HG03342 (cell line): ENCODE results near the gene RBM22.
A peak's percentile ranks its signal among the peaks of the same experiment; 100 is the strongest.

Source experiments
- ATAC-seq: cut with Tn5 transposase; IDR thresholded peaks from one replicate; pipeline ENCODE4 v1.9.1; 2021; ENCODE audit warnings: mild to moderate bottlenecking, moderate library complexity; ENCODE audit not compliant: unreplicated experiment

RBM22 gene

GRCh38 chr5:150672884-150673275 lies 28.0 kb downstream of the RBM22 start:
- ATAC-seq, result no peak

DNA sequence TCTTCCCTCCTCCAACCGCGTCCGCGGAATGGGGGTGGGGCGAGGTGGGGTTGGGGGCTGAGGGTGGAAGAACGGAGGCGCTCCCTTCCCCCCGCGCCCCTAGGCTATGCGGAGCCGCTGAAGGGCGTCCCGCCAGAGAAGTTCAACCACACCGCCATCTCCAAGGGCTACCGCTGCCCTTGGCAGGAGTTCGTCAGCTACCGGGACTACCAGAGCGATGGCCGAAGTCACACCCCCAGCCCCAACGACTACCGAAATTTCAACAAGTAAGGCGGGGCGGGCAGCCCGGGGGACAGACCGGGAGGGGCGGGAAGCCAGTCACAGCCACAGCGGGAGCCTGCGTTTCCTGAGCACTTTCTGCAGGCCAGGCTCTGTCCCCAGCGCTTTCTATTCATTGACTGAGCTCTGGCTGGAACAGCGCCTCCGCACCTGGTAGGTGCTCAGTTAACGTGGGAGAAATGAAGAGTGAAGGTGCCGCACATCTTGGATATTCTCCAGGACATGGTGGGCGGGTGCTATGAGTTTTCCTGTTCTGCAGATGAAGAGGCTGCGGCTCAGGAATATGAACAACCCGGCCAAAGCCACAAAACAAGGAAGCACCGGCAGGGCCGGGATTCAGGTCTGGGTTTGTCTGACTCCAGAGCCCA lies 28.5 kb downstream of the RBM22 start:
- no peak for ATAC-seq

DNA sequence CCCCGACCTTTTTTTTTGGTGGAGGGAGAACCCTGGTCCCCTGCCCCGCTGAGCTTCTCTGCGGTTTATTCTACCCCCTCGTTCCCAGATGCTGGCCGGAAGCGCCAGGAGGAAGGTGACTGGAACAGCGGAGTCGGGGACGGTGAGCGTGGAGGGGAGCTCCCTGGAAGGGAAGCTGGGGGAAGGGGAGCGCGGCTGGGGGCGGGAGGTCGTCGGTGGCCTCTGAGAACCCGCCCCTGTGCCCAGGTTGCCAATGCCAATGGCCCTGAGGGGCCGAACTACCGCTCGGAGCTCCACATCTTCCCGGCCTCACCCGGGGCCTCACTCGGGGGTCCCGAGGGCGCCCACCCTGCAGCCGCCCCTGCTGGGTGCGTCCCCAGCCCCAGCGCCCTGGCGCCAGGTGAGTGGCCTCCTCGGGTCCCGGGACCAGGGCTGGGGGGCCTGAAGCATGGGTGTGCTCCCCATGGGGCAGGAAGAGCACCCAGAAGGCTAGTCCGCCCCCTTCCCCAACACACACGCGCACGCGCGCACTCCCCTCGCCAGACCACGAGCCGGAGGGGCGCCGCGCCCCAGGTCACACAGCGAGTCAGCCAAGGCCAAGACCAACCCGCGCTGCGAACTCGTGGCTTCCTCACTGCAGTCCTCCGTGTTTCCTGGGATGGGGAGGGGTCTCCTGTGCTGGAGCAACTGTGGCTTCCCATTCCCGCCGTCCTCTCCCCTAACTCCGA lies 29.2 kb downstream of the RBM22 start:
- ATAC-seq, result no peak

DNA sequence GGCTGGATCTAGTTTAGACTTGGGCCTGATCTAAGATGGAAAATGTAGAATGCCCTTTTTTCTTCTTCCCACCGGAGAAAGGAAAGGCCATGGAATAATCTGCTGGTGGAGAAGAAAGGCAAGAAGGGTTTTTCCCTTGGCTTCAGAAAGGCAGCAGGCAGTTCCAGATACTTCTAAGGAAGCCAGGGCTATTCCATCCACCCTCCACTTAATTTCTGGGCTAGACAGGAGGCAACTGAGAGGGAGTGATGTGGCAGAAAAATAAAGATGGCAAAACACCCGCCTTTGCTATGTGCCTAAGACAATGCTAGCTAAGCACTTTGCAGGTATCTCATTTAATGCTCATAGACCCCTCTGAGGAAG lies 29.9 kb downstream of the RBM22 start:
- ATAC-seq, result no peak

- no peak for ATAC-seq
Observed at GRCh38 chr5:150670275-150670947, 30.5 kb downstream of the RBM22 start.

GRCh38 chr5:150665044-150665443 lies 35.8 kb downstream of the RBM22 start:
- ATAC-seq, result no peak

GRCh38 chr5:150663936-150664335 lies 36.9 kb downstream of the RBM22 start:
- ATAC-seq, result no peak

GRCh38 chr5:150662731-150663516 lies 37.9 kb downstream of the RBM22 start:
- no peak for ATAC-seq

DNA sequence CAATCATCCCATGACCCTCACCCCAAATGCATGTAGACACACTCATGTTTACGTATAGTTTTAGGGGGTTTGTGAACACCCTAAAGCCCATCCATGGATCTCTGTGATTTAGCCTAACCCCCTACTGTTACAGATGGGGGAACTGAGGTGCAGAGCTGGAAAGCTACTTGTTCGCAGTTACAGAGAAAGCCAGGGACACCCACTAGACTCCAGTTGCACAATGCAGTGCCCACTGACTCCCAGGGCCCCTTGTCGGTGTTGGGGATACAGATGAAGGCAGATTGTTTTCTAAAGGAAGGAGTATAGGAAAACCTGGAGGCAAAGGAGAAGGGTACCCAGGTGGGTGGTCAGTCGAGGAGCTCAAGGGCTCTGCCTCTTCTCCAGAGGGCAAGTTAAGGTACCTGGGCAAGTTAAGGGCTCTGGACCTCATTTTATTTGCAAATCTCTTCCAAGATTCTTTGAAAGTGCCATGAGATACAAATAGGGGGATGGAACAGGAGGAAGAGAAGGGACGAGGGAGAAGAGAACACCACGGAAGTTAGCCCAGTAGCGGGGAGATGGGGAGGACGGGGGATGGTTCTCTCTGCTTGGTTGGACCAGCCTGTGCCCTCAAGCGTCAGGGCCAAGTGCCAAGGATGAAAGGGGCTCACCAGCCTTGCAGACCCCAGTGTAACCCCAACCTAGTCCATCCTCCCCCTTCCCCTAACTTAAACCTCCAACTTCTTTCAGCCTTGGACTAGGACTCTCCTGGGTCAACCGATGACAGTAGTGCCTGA lies 38.9 kb downstream of the RBM22 start:
- no peak for ATAC-seq

DNA sequence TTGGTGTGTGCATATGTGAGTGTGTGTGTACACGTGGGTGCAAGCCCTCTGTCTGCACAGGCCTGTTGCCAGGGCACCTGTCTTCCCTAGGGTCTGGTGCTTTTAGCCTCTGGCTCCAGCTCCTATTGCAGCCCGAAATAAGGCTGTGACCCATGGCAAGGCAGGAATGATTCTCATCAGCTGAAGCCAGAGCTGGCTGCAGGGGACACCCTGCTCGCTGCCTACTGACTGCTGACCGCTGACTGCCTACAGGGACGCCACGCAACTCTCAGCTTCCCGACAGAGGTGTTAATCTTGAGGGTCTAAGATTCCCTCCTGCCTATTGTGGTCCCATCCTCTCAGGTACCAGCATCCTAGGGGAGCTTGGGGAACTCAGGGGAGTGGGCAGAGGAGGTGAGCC lies 39.8 kb downstream of the RBM22 start, which contains the start of gene MYOZ3:
MYOZ3 (plus strand) TSS at position 166 of the 400 bp plus-strand sequence. CDS start 1,691 bp downstream, outside the sequence.
- ATAC-seq, result no peak

DNA sequence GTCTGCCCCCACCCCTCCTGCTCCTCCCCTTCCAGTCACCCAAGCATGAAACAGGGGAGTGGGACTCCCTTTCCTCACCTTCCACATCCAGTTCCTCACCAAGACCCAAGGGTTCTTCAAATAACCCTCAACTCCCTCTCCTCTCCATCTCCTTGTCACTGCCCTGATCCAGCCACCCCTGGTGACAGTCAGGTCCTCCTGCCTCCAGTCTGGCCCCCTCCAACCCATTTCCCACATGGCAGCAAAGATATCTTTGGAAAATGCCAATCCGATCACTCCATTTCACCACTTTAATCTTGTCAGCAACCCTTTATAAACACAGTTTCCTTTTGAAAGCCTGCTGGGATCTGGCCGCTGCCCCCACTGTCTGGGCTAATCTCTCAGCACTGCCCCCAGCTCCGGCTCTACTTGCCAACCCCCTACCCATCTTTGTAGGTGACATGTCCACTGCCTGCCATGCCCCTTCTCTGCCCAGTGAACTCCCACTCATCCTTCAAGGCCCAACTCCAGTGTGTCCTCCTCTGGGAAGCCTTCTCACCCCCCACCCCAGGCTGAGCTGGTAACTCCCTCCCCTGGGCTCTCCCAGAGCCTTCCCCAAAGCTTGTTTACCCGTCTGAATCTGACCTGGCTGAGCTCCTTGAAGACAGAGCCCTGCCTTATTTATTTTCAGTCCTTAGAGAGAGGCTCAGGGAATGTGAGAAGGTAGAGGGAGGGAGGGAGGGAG lies 40.6 kb downstream of the RBM22 start:
- no peak for ATAC-seq

- ATAC-seq, result no peak
Observed at GRCh38 chr5:150659360-150660107, 41.3 kb downstream of the RBM22 start.

GRCh38 chr5:150658699-150659265 lies 42.1 kb downstream of the RBM22 start:
- no peak for ATAC-seq

- ATAC-seq, result no peak
Observed at GRCh38 chr5:150658121-150658520, 42.7 kb downstream of the RBM22 start.

DNA sequence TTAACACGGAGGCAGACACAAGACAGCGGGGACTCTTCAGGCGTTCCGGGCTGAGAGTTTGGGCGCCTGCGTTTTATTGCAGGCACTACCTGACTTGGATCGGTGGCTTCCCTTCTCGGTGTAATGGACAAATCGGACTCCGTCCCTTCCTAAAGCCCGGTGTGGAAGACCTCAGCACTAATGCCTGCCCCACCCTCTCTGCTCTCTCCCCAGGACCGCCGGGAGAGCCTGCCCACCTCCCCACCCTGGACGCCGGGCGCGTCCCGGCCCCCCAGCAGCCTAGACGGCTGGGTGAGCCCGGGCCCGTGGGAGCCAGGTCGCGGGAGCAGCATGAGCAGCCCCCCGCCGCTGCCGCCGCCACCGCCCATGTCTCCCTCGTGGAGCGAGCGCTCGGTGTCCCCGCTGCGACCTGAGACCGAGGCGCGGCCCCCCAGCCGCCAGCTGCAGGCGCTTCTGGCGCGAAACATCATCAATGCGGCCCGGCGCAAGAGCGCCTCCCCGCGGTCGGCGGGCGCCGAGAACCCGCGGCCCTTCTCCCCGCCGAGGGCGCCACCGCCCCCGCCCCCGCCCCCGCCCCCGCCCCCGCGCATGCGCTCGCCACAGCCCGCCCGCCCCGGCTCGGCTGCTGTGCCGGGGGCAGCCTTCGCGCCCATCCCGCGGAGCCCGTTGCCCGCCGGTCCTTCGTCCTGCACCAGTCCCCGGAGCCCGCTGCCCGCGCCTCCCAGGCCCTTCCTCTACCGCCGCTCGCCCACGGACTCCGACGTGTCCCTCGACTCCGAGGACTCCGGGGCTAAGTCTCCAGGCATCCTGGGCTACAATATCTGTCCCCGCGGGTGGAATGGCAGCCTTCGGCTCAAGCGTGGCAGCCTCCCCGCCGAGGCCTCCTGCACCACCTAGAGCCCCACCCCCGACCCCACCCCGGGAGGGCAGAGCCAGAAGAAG lies 44.4 kb downstream of the RBM22 start:
- ATAC-seq, result peak; percentile 86

DNA sequence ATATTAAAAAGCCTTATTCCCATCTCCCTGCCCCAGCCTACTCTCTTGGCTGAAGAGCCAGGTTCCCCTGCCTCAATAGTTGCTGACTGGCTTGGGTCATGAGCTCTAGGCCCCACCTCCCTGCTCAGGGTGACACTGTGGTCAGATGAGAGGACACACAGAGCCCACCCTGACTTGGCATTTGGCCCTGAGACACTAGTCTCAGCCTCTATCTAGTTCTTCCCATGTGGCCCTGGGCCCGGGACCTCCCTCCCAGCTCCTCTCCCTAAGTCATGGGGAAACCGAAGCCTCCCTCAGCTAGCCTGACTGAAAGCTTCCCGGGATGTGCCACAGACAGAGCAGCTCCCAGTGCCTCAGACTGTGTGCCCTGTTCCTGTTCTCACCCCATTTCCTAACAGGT lies 45.6 kb downstream of the RBM22 start:
- no peak for ATAC-seq

DNA sequence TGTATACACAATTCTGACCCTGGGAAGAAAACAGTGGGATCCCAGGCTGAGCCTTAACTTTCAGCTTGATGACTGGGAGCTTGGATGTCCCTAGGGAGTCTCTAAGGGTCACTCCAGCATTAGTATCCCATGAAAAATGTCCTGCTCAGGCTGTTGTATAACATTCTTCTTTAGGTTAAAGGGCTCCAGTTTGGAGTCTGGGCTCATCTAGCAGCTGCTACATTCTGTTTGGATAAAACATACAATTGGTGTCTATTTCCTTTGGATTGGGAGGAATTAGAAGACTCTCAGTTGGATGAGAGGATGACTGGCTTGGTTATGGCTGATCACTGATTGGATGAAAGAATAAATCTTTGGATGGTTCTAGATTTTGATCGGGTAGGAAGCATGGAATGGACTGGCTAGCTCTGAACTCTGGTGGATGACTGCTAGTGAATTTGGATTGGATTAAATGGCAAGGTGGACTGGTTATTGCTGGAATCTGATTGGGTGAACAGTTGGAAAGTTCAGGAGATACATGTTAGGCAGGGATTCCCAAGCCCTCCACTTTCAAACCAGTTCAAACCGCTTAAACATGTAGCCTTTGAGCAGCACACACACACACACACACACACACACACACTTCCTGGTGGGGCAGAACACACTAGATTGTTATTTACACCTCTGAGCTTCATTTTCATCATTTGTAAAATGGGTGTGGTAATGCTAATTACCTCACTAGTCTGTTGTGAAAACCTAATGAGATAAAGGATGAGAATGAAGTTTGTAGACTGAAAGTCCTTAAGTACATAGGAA lies 46.9 kb downstream of the RBM22 start:
- no peak for ATAC-seq
